GM12878 (cell line): ENCODE results near the gene CLDN14. TPM values are rescaled to one million over a fixed set of nuclear protein-coding genes. Genes with fewer than 3 reads are reported as not detected.

Experiments used
- ATAC-seq: fragments of 200-7000 bp; cut with Tn5 transposase; 3 replicates; pipeline ENCODE4 v1.9.1; 2020; ENCODE audit warnings: mild to moderate bottlenecking, moderate library complexity
- BruUV-seq: library from RNA; stranded (reverse); fragments of 400-500 nt; replicated peaks from 2 replicates; lab custom pipeline; 2021; lab: Mats Ljungman, UMichigan
- CTCF ChIA-PET: fragments of 300-600 bp; sonication (Branson Sonifier 250); formaldehyde crosslinking; extraction: SDS; loops from one replicate; lab custom pipeline; 2021; ENCODE audit warnings: inconsistent platforms; lab: Yijun Ruan, JAX
- POLR2A ChIA-PET: fragments of 350-600 bp; formaldehyde crosslinking; extraction: SDS; loops from one replicate; lab custom pipeline; 2021; ENCODE audit warnings: inconsistent platforms; lab: Charles Lee
- RAD21 ChIA-PET: fragments of 300-600 bp; sonication (Branson Sonifier 250); formaldehyde crosslinking; loops from one replicate; lab custom pipeline; 2023; ENCODE audit warnings: antibody characterized with exemption; ENCODE audit not compliant: unreplicated experiment; lab: Charles Lee
- SMC1A ChIA-PET: fragments of 300-600 bp; sonication (Branson Sonifier 250); formaldehyde crosslinking; loops from one replicate; lab custom pipeline; 2023; ENCODE audit not compliant: unreplicated experiment, uncharacterized antibody; lab: Charles Lee
- DNase-seq: peaks from one replicate; pipeline ENCODE4 v3.0.0-alpha.2; 2011; ENCODE audit warnings: low read depth, low spot score
- FAIRE-seq: peaks from 3 replicates; lab custom pipeline; 2011; peaks lifted over from hg19 to GRCh38; lab: Jason Lieb, UNC
- H2AFZ ChIP-seq: 2 replicates; pipeline ENCODE4 v1.6.0; 2011; ENCODE audit warnings: low read depth, low read length, control low read depth; ENCODE audit not compliant: control insufficient read depth
- H3K27ac ChIP-seq: 2 replicates; pipeline ENCODE4 v1.5.1; 2011; ENCODE audit warnings: control low read depth; ENCODE audit not compliant: control insufficient read depth, insufficient read depth
- H3K27me3 ChIP-seq, 2 experiments: replicated peaks in 1 of 2; 2 replicates each; pipeline versions ENCODE4 v1.6.0 to v1.6.1; 2011; ENCODE audit warnings: low read length in 1 of 2; ENCODE audit not compliant: control insufficient read depth in 2 of 2, insufficient read depth in 2 of 2
- H3K36me3 ChIP-seq, 2 experiments: 2 replicates each; pipeline ENCODE4 v1.5.1; 2011; ENCODE audit warnings: low read length in 1 of 2; ENCODE audit not compliant: control insufficient read depth in 2 of 2, insufficient read depth in 2 of 2
- H3K4me1 ChIP-seq: 2 replicates; pipeline ENCODE4 v1.6.1; 2011; ENCODE audit warnings: mild to moderate bottlenecking, low read length, moderate library complexity, mixed read lengths; ENCODE audit not compliant: control insufficient read depth, insufficient read depth
- H3K4me2 ChIP-seq: 2 replicates; pipeline ENCODE4 v1.6.0; 2011; ENCODE audit warnings: control low read depth; ENCODE audit not compliant: control insufficient read depth, insufficient read depth
- H3K4me3 ChIP-seq: fragments of 200-600 bp; sonication (generic); 2 replicates; pipeline ENCODE4 v1.5.1; 2016
- H3K79me2 ChIP-seq: 2 replicates; pipeline ENCODE4 v1.6.0; 2011; ENCODE audit warnings: low read length; ENCODE audit not compliant: control insufficient read depth, insufficient read depth
- H3K9ac ChIP-seq: 2 replicates; pipeline ENCODE4 v1.8.0; 2011; ENCODE audit warnings: low read length, control low read depth, mixed read lengths; ENCODE audit not compliant: control insufficient read depth, insufficient read depth
- H3K9me3 ChIP-seq: replicated peaks from 3 replicates; pipeline ENCODE4 v1.5.1; 2011; ENCODE audit warnings: mild to moderate bottlenecking, low read length; ENCODE audit not compliant: control insufficient read depth, insufficient read depth
- H4K20me1 ChIP-seq: 2 replicates; pipeline ENCODE4 v1.6.0; 2011; ENCODE audit not compliant: control insufficient read depth, insufficient read depth
- BHLHE40 ChIP-seq, 2 experiments: fragments of 450-650 bp in 1 of 2; IDR thresholded peaks; 2 replicates each; pipeline ENCODE4 v1.6.1; 2011 to 2017; ENCODE audit warnings: low read depth in 2 of 2, borderline replicate concordance in 1 of 2, improper control_type of control experiment in 1 of 2, low read length in 1 of 2, mild to moderate bottlenecking in 1 of 2
- EP300 ChIP-seq, 2 experiments: fragments of 150-350 bp in 1 of 2; IDR thresholded peaks; 2 replicates each; pipeline ENCODE4 v1.6.1; 2011 to 2012; ENCODE audit warnings: low read depth in 2 of 2, low read length in 2 of 2, borderline replicate concordance in 1 of 2, improper control_type of control experiment in 1 of 2, inconsistent platforms in 1 of 2; ENCODE audit not compliant: control insufficient read depth in 1 of 2
- FOXM1 ChIP-seq: IDR thresholded peaks from 2 replicates; pipeline ENCODE4 v1.6.1; 2012; ENCODE audit warnings: low read depth, mild to moderate bottlenecking, inconsistent platforms, low read length, moderate library complexity
- HDGF ChIP-seq: fragments of 450-650 bp; IDR thresholded peaks from 2 replicates; pipeline ENCODE4 v1.6.1; 2016; ENCODE audit warnings: antibody characterized with exemption
- NFIC ChIP-seq: IDR thresholded peaks from 2 replicates; pipeline ENCODE4 v1.6.1; 2012; ENCODE audit warnings: low read depth, mild to moderate bottlenecking, inconsistent platforms, low read length, moderate library complexity
- RAD21 ChIP-seq: IDR thresholded peaks from 2 replicates; pipeline ENCODE4 v1.6.1; 2011; ENCODE audit warnings: mild to moderate bottlenecking, low read depth, low read length, moderate library complexity; ENCODE audit not compliant: insufficient read depth
- SIX5 ChIP-seq: IDR thresholded peaks from 2 replicates; pipeline ENCODE4 v1.6.1; 2011; ENCODE audit warnings: mild to moderate bottlenecking, low read depth, low read length, moderate library complexity; ENCODE audit not compliant: severe bottlenecking
- SMC3 ChIP-seq: IDR thresholded peaks from 2 replicates; pipeline ENCODE4 v1.6.1; 2011; ENCODE audit warnings: low read length, improper control_type of control experiment, borderline replicate concordance
- ZBED1 ChIP-seq: IDR thresholded peaks from 2 replicates; pipeline ENCODE4 v1.6.1; 2016; ENCODE audit warnings: borderline replicate concordance
- WGBS: methylation state at CpG from one replicate; pipeline ENCODE4 v1.1.6; 2016; ENCODE audit warnings: low lambda C conversion rate; ENCODE audit not compliant: insufficient replicate concordance, insufficient coverage; ENCODE audit errors: missing lambda C conversion rate; 5-methylcytosine and 5-hydroxymethylcytosine counted together
- in situ Hi-C: fragments of 300-500 bp; cut with MboI; formaldehyde crosslinking; loops from 9 replicates; pipeline ENCODE4 v1.14.3; 2018; ENCODE audit warnings: mixed read lengths
- intact Hi-C: fragments of 100-400 bp; cut with micrococcal nuclease; formaldehyde crosslinking; loops from one replicate; pipeline ENCODE4 v1.14.2; 2022; ENCODE audit not compliant: unreplicated experiment
- polyA plus RNA-seq, 11 experiments: library from polyadenylated mRNA; depleted of rRNA in 4 of 11; unstranded in 6 of 11; stranded (reverse) in 5 of 11; fragments of >200 nt; fragmentation: Nextera tagmentation in 4 of 11; fragmentation: Illumina TruSeq in 1 of 11; extraction: Ambion mirVana in 4 of 11; extraction: Trizol in 1 of 11; gene quantifications; 1 replicate in 1 of 11; 2 replicates in 10 of 11; pipeline versions ENCODE4 v1.2.1 to v1.2.3, GENCODE V29; 2011 to 2016; ENCODE audit warnings: inconsistent platforms in 2 of 11, missing spikeins in 2 of 11, low read depth in 1 of 11
- total RNA-seq, 4 experiments: library from RNA; depleted of rRNA in 3 of 4; stranded (reverse); fragments of >200 nt in 3 of 4; fragmentation: Illumina TruSeq in 1 of 4; extraction: Trizol in 1 of 4; gene quantifications; 2 replicates each; pipeline versions ENCODE4 v1.2.1 to v1.2.3, GENCODE V29; 2013 to 2021
- TF ChIP-seq, protein P1 (sequence below): IDR thresholded peaks from 2 replicates; pipeline ENCODE4 v1.6.1; 2012; ENCODE audit warnings: low read depth, low read length, improper control_type of control experiment
- TF ChIP-seq, protein P2 (sequence below): fragments of 450-650 bp; IDR thresholded peaks from 2 replicates; pipeline ENCODE4 v1.6.1; 2017; ENCODE audit warnings: mild to moderate bottlenecking, low read depth, inconsistent platforms; ENCODE audit not compliant: poor library complexity, severe bottlenecking
- TF ChIP-seq, protein P3 (sequence below): fragments of 450-650 bp; IDR thresholded peaks from 2 replicates; pipeline ENCODE4 v1.6.1; 2018; ENCODE audit warnings: mild to moderate bottlenecking, low read depth, moderate library complexity; ENCODE audit not compliant: partially characterized antibody

The CLDN14 gene
- total and polyA plus RNA-seq, 10 of the 15 experiments (the other 5 are each of a cell fraction or from before 2014, with no cell fraction given): 0.90 to 19.4 (median 6.6) TPM

DNA sequence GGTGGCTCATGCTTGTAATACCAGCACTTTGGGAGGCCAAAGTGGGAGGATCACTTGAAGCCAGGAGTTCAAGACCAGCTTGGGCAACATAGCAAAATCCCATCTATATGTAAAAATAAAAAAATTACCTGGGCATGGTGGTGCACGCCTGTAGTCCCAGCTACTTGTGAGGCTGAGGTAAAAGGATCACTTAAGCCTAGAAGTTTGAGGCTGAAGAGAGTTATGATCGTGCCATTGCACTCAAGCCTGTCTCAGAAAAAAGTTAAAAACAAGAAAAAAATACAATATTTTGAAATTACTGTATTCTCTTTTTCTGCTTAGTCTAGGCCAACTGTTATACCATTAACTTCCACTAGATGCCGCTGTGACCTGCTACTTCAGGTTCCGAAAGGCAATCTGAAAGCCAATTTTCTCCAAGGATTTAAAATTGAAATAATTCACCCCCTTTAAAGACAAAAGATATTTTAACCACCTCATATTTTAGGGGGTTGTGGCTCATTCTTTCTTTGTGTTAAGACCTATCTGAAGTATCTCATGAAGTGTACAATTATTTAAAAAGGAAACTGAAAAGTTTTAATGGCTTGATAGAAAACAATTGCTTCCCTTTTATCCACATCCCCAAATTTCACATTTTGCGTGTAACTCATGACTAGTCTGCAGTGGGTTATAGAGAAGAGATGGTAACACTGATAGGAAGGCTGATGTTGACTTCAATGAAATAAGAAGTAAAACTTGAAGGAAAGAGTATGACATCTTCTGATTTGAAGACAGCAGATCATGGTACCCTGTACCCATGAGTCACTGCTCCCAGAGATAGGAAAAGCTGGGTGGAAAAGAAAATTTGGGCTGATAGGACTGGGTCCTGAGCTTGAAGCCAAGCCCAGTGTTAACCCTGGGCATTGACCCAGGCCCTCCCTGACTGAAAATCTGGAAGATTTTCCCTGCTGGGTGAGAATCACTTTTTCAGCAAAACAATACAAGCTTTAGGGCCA is 24.4 kb upstream of the CLDN14 start:
- Histone ChIP-seq H3K4me2 (no peak overlapping the region), H3K4me3 (no peak overlapping the region), H3K9me3 (no peaks in the 10 kb centered on the region), H3K27me3 (no peaks in the 10 kb centered on the region), H3K27ac (peak overlapping the region; percentile 71), H3K9ac (peak overlapping the region; percentile 15; the same call in 1 of the 2 replicates), H4K20me1 (no peaks in the 10 kb centered on the region), H3K4me1 (peaks cover 35% of the 10 kb centered on the region), H3K79me2 (no peaks in the 10 kb centered on the region), H2AFZ (peak overlapping the region; percentile 66), H3K36me3 (no peaks in the 10 kb centered on the region; a peak in 1 of 4 replicates)
- FAIRE-seq: peak; percentile 72
- intact Hi-C loops (loop anchor here (1.0 to 5.0 kb wide), 7 partner anchors 14 to 423 kb away; no protein-coding TSS in a partner anchor), in situ Hi-C loops (loop anchor here (5.0 to 25.0 kb wide), 3 partner anchors 88 to 1733 kb away; no protein-coding TSS in a partner anchor)
- no TSS peak for BruUV-seq
- 23% methylated on average over 5 of the region's 5 CpGs for WGBS
- SMC1A ChIA-PET: interaction anchor here (0.5 to 8.2 kb wide), 32 partner anchors 11 to 565 kb away, joined by 3 to 134 read pairs (median 6); no protein-coding TSS in a partner anchor
- RAD21 ChIA-PET: interaction anchor here (0.5 to 6.2 kb wide), 29 partner anchors 9 to 423 kb away, joined by 3 to 58 read pairs (median 6); no protein-coding TSS in a partner anchor
- DNase-seq: no peak
- CTCF ChIA-PET: interaction anchor here (0.7 to 5.7 kb wide), 41 partner anchors 7 to 505 kb away, joined by 3 to 86 read pairs (median 5); no protein-coding TSS in a partner anchor
- ATAC-seq: peak; percentile 15
- POLR2A ChIA-PET: interaction anchor here (1.0 to 4.6 kb wide), 8 partner anchors 9 to 38 kb away, joined by 3 to 37 read pairs (median 4); no protein-coding TSS in a partner anchor
- peak; percentile 25; the same call in 1 of the 2 replicates for TF ChIP-seq NFIC
- no peak for TF ChIP-seq SIX5
- no peak for TF ChIP-seq EP300 (IDR thresholded peaks at IDR 0.05; ENCODE audit: borderline replicate concordance in 1 of 2, control insufficient read depth in 1 of 2, low read depth in 2 of 2, low read length in 2 of 2)
- no peak for TF ChIP-seq HDGF
- peak; percentile 95 for TF ChIP-seq SMC3
- TF ChIP-seq FOXM1: peak; percentile 48; the same call in 1 of the 2 replicates
- TF ChIP-seq, protein P1, sequence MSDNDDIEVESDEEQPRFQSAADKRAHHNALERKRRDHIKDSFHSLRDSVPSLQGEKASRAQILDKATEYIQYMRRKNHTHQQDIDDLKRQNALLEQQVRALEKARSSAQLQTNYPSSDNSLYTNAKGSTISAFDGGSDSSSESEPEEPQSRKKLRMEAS: no peak
- TF ChIP-seq, protein P2, sequence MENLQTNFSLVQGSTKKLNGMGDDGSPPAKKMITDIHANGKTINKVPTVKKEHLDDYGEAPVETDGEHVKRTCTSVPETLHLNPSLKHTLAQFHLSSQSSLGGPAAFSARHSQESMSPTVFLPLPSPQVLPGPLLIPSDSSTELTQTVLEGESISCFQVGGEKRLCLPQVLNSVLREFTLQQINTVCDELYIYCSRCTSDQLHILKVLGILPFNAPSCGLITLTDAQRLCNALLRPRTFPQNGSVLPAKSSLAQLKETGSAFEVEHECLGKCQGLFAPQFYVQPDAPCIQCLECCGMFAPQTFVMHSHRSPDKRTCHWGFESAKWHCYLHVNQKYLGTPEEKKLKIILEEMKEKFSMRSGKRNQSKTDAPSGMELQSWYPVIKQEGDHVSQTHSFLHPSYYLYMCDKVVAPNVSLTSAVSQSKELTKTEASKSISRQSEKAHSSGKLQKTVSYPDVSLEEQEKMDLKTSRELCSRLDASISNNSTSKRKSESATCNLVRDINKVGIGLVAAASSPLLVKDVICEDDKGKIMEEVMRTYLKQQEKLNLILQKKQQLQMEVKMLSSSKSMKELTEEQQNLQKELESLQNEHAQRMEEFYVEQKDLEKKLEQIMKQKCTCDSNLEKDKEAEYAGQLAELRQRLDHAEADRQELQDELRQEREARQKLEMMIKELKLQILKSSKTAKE: peak; percentile 45
- 0 out of 2 replicates have a peak, but pooled peaks have one; percentile 39 for TF ChIP-seq ZBED1
- TF ChIP-seq, protein P3, sequence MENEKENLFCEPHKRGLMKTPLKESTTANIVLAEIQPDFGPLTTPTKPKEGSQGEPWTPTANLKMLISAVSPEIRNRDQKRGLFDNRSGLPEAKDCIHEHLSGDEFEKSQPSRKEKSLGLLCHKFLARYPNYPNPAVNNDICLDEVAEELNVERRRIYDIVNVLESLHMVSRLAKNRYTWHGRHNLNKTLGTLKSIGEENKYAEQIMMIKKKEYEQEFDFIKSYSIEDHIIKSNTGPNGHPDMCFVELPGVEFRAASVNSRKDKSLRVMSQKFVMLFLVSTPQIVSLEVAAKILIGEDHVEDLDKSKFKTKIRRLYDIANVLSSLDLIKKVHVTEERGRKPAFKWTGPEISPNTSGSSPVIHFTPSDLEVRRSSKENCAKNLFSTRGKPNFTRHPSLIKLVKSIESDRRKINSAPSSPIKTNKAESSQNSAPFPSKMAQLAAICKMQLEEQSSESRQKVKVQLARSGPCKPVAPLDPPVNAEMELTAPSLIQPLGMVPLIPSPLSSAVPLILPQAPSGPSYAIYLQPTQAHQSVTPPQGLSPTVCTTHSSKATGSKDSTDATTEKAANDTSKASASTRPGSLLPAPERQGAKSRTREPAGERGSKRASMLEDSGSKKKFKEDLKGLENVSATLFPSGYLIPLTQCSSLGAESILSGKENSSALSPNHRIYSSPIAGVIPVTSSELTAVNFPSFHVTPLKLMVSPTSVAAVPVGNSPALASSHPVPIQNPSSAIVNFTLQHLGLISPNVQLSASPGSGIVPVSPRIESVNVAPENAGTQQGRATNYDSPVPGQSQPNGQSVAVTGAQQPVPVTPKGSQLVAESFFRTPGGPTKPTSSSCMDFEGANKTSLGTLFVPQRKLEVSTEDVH: no peak
- TF ChIP-seq BHLHE40 (IDR thresholded peaks at IDR 0.05; ENCODE audit: borderline replicate concordance in 1 of 2, low read depth in 2 of 2, low read length in 1 of 2): peak in 1 of 2 experiments; percentile 30; a peak in 1 of 4 replicates
- TF ChIP-seq RAD21: peak; percentile 97
